DND-41 (cell line): ENCODE measurements around the gene GNAS-AS1.

Experiments
- ATAC-seq: fragments of 200-7000 bp; cut with Tn5 transposase; 3 replicates; pipeline ENCODE4 v1.9.1; 2021; ENCODE audit warnings: low read depth; ENCODE audit not compliant: insufficient read depth
- DNase-seq: peaks from one replicate; pipeline ENCODE4 v3.0.0-alpha.2; 2020
- H2AFZ ChIP-seq: 2 replicates; pipeline ENCODE4 v1.6.0; 2012; ENCODE audit warnings: low read depth, low read length
- H3K27ac ChIP-seq: 2 replicates; pipeline ENCODE4 v1.5.1; 2012; ENCODE audit warnings: low read length, inconsistent platforms
- H3K27me3 ChIP-seq: fragments of 200-600 bp; sonication (generic); 2 replicates; pipeline ENCODE4 v1.6.0; 2012; ENCODE audit warnings: low read length, mild to moderate bottlenecking, inconsistent platforms; ENCODE audit not compliant: insufficient read depth, poor library complexity
- H3K36me3 ChIP-seq: 2 replicates; pipeline ENCODE4 v1.5.1; 2012; ENCODE audit warnings: low read length, inconsistent platforms; ENCODE audit not compliant: insufficient read depth
- H3K4me1 ChIP-seq: 2 replicates; pipeline ENCODE4 v1.5.1; 2012; ENCODE audit warnings: mild to moderate bottlenecking, low read length; ENCODE audit not compliant: insufficient read depth
- H3K4me2 ChIP-seq: 2 replicates; pipeline ENCODE4 v1.6.0; 2012; ENCODE audit warnings: mild to moderate bottlenecking, moderate library complexity, low read length, inconsistent platforms; ENCODE audit not compliant: insufficient read depth
- H3K4me3 ChIP-seq, 2 experiments: fragments of 200-600 bp in 1 of 2; shearing (Covaris generic) in 1 of 2; 2 replicates each; pipeline ENCODE4 v1.5.1; 2012 to 2016; ENCODE audit warnings: inconsistent platforms in 2 of 2, low read length in 2 of 2, mild to moderate bottlenecking in 2 of 2, low read depth in 1 of 2, moderate library complexity in 1 of 2
- H3K79me2 ChIP-seq: 2 replicates; pipeline ENCODE4 v1.6.0; 2012; ENCODE audit warnings: low read length, inconsistent platforms; ENCODE audit not compliant: insufficient read depth
- H3K9ac ChIP-seq: 2 replicates; pipeline ENCODE4 v1.6.0; 2012; ENCODE audit warnings: low read depth, mild to moderate bottlenecking, inconsistent platforms, low read length, moderate library complexity
- H3K9me3 ChIP-seq: 2 replicates; pipeline ENCODE4 v1.5.1; 2012; ENCODE audit warnings: low read length, moderate library complexity, mild to moderate bottlenecking, inconsistent platforms; ENCODE audit not compliant: insufficient read depth, severe bottlenecking
- H4K20me1 ChIP-seq: 2 replicates; pipeline ENCODE4 v1.6.0; 2012; ENCODE audit warnings: low read length; ENCODE audit not compliant: insufficient read depth
- CTCF ChIP-seq: IDR thresholded peaks from 2 replicates; pipeline ENCODE4 v1.5.1; 2012; ENCODE audit warnings: borderline replicate concordance, low read length, moderate library complexity, mild to moderate bottlenecking; ENCODE audit not compliant: poor library complexity, severe bottlenecking; ENCODE audit errors: extremely low read depth
- EZH2 ChIP-seq: IDR thresholded peaks from 3 replicates; pipeline ENCODE4 v1.6.1; 2012; ENCODE audit warnings: borderline replicate concordance, low read depth, mild to moderate bottlenecking, moderate library complexity, low read length, inconsistent platforms; ENCODE audit not compliant: severe bottlenecking

The GNAS-AS1 gene

GRCh38 chr20:58898629-58899408, 48.1 kb upstream of the GNAS-AS1 start:
- H3K79me2 ChIP-seq: peaks cover 98% of the 10 kb centered on the region
- H4K20me1 ChIP-seq: peaks cover 98% of the 10 kb centered on the region
- ATAC-seq (no peak), DNase-seq (no peak)
- H3K4me3 ChIP-seq: no peak overlapping the region
- TF ChIP-seq EZH2: no peak
- no peak for TF ChIP-seq CTCF
- H2AFZ ChIP-seq: no peak overlapping the region
- no peaks in the 10 kb centered on the region for H3K9me3 ChIP-seq
- no peaks in the 10 kb centered on the region for H3K27me3 ChIP-seq
- H3K27ac ChIP-seq: no peak overlapping the region
- no peak overlapping the region for H3K9ac ChIP-seq
- peaks cover 17% of the 10 kb centered on the region for H3K4me1 ChIP-seq
- H3K4me2 ChIP-seq: no peak overlapping the region
- peaks cover 96% of the 10 kb centered on the region for H3K36me3 ChIP-seq

GRCh38 chr20:58897488-58897887, 46.8 kb upstream of the GNAS-AS1 start:
- DNase-seq (no peak), ATAC-seq (no peak)
- H2AFZ ChIP-seq: no peak overlapping the region
- no peaks in the 10 kb centered on the region for H3K27me3 ChIP-seq
- H3K4me1 ChIP-seq: peaks cover 28% of the 10 kb centered on the region
- no peak for TF ChIP-seq CTCF
- no peak for TF ChIP-seq EZH2
- H3K4me3 ChIP-seq: no peak overlapping the region
- H3K79me2 ChIP-seq: peaks cover 100% of the 10 kb centered on the region
- no peak overlapping the region for H3K27ac ChIP-seq
- H3K9ac ChIP-seq: no peak overlapping the region
- peaks cover 87% of the 10 kb centered on the region for H3K36me3 ChIP-seq
- H3K9me3 ChIP-seq: no peaks in the 10 kb centered on the region
- peaks cover 98% of the 10 kb centered on the region for H4K20me1 ChIP-seq
- no peak overlapping the region for H3K4me2 ChIP-seq

GRCh38 chr20:58896820-58897219, 46.1 kb upstream of the GNAS-AS1 start:
- H3K9me3 ChIP-seq: no peaks in the 10 kb centered on the region
- no peak overlapping the region for H2AFZ ChIP-seq
- ATAC-seq (no peak), DNase-seq (no peak)
- peaks cover 28% of the 10 kb centered on the region for H3K4me1 ChIP-seq
- no peak overlapping the region for H3K27ac ChIP-seq
- H3K27me3 ChIP-seq: no peaks in the 10 kb centered on the region
- H3K36me3 ChIP-seq: peaks cover 81% of the 10 kb centered on the region
- H4K20me1 ChIP-seq: peaks cover 92% of the 10 kb centered on the region
- TF ChIP-seq EZH2: no peak
- TF ChIP-seq CTCF: no peak
- H3K9ac ChIP-seq: no peak overlapping the region
- H3K4me3 ChIP-seq: no peak overlapping the region
- peaks cover 100% of the 10 kb centered on the region for H3K79me2 ChIP-seq
- no peak overlapping the region for H3K4me2 ChIP-seq
